OCI-LY7 (cell line): ENCODE results near the gene KNCN. TPM values are rescaled to one million over a fixed set of nuclear protein-coding genes. Genes with fewer than 3 reads are reported as not detected.
A peak's percentile ranks its signal among the peaks of the same experiment; 100 is the strongest.

ENCODE experiments used
- BruUV-seq: library from RNA; stranded (reverse); fragments of 400-500 nt; replicated peaks from 2 replicates; lab custom pipeline; 2021; lab: Mats Ljungman, UMichigan
- CTCF ChIA-PET: fragments of 300-600 bp; sonication (Branson Sonifier 250); formaldehyde crosslinking; loops from one replicate; lab custom pipeline; 2022; ENCODE audit warnings: antibody characterized with exemption; ENCODE audit not compliant: unreplicated experiment; lab: Charles Lee
- POLR2A ChIA-PET: fragments of 300-600 bp; sonication (Branson Sonifier 250); formaldehyde crosslinking; loops from one replicate; lab custom pipeline; 2022; ENCODE audit warnings: antibody characterized with exemption; lab: Charles Lee
- DNase-seq: peaks from one replicate; pipeline ENCODE4 v3.0.0-alpha.2; 2015; ENCODE audit warnings: low spot score
- H2AFZ ChIP-seq: fragments of 200-600 bp; sonication (generic), shearing (Covaris generic); 2 replicates; pipeline ENCODE4 v1.6.1; 2014; ENCODE audit warnings: mild to moderate bottlenecking, antibody characterized with exemption, low read length, moderate library complexity
- H3K27ac ChIP-seq: fragments of 200-600 bp; sonication (generic); 2 replicates; pipeline ENCODE4 v1.5.1; 2014; ENCODE audit warnings: mixed run types, low read depth, mild to moderate bottlenecking, moderate library complexity, low read length, inconsistent platforms; ENCODE audit not compliant: poor library complexity, severe bottlenecking
- H3K36me3 ChIP-seq: fragments of 200-600 bp; sonication (generic); 2 replicates; pipeline ENCODE4 v1.6.1; 2014; ENCODE audit warnings: mild to moderate bottlenecking, antibody characterized with exemption, low read length, moderate library complexity, mixed read lengths; ENCODE audit not compliant: insufficient read depth
- H3K4me1 ChIP-seq: fragments of 200-600 bp; sonication (generic); 2 replicates; pipeline ENCODE4 v1.5.1; 2014; ENCODE audit warnings: mild to moderate bottlenecking, low read length; ENCODE audit not compliant: insufficient read depth, poor library complexity, severe bottlenecking
- H3K4me2 ChIP-seq: fragments of 200-600 bp; sonication (generic); 2 replicates; pipeline ENCODE4 v1.6.1; 2014; ENCODE audit warnings: mild to moderate bottlenecking, low read length
- H3K4me3 ChIP-seq: fragments of 200-600 bp; sonication (generic); 2 replicates; pipeline ENCODE4 v1.5.1; 2014; ENCODE audit warnings: mild to moderate bottlenecking, low read depth, low read length; ENCODE audit not compliant: poor library complexity, severe bottlenecking
- H3K79me2 ChIP-seq: fragments of 200-600 bp; sonication (generic); 2 replicates; pipeline ENCODE4 v1.6.1; 2016; ENCODE audit warnings: low read depth, mild to moderate bottlenecking, low read length, moderate library complexity, mixed read lengths; ENCODE audit not compliant: insufficient read depth
- H3K9me2 ChIP-seq: fragments of 200-600 bp; sonication (generic); 2 replicates; pipeline ENCODE4 v1.6.1; 2016; ENCODE audit warnings: mild to moderate bottlenecking, low read length, mixed read lengths; ENCODE audit not compliant: insufficient read depth
- H3K9me3 ChIP-seq: fragments of 200-600 bp; sonication (generic); 2 replicates; pipeline ENCODE4 v1.6.1; 2014; ENCODE audit warnings: mild to moderate bottlenecking, mixed run types, low read length, mixed read lengths
- H4K20me1 ChIP-seq: fragments of 200-600 bp; sonication (generic); 2 replicates; pipeline ENCODE4 v1.6.1; 2014; ENCODE audit warnings: mild to moderate bottlenecking, antibody characterized with exemption, low read length, moderate library complexity, mixed read lengths; ENCODE audit not compliant: insufficient read depth
- CTCF ChIP-seq: fragments of 200-600 bp; sonication (generic); conservative IDR thresholded peaks from 2 replicates; pipeline ENCODE4 v1.5.1; 2014; ENCODE audit warnings: mild to moderate bottlenecking, antibody characterized with exemption, low read length, moderate library complexity, mixed read lengths
- EZH2phosphoT487 ChIP-seq: fragments of 200-600 bp; sonication (generic); IDR thresholded peaks from 2 replicates; pipeline ENCODE4 v1.6.1; 2018; ENCODE audit warnings: low read depth, borderline replicate concordance, mild to moderate bottlenecking, mixed run types, antibody characterized with exemption, low read length, moderate library complexity, mixed read lengths
- intact Hi-C: fragments of 100-400 bp; cut with micrococcal nuclease; formaldehyde crosslinking; loops from one replicate; pipeline ENCODE4 v1.10.0; 2022; ENCODE audit not compliant: unreplicated experiment
- total RNA-seq, 2 experiments: library from RNA; depleted of rRNA in 1 of 2; stranded (reverse); fragments of >200 nt in 1 of 2; shearing (Covaris generic) in 1 of 2; gene quantifications; 2 replicates each; pipeline ENCODE4 v1.2.3, GENCODE V29; 2014 to 2022

KNCN gene
- total RNA-seq, 2 experiments from 2014 or later, result not detected

GRCh38 chr1:46529031-46529630 is 22.3 kb downstream of the KNCN start:
- Histone ChIP-seq H3K9me3 (no peaks in the 10 kb centered on the region), H3K4me1 (no peaks in the 10 kb centered on the region), H3K9me2 (no peaks in the 10 kb centered on the region), H3K4me2 (no peak overlapping the region), H3K27ac (no peak overlapping the region), H4K20me1 (no peaks in the 10 kb centered on the region), H3K79me2 (no peaks in the 10 kb centered on the region), H3K4me3 (no peak overlapping the region), H2AFZ (no peak overlapping the region), H3K36me3 (no peaks in the 10 kb centered on the region)
- POLR2A ChIA-PET, result interaction anchor here (0.6 to 1.2 kb wide), 3 partner anchors 10 to 117 kb away, joined by 3 to 7 read pairs (median 3); partner anchors contain the start of gene MKNK1
- no peak for TF ChIP-seq CTCF
- DNase-seq, result no peak
- CTCF ChIA-PET, result interaction anchor here (1.8 kb wide), 1 partner anchor 52 kb away, joined by 6 read pairs; no protein-coding TSS in a partner anchor
- no TSS peak for BruUV-seq
- intact Hi-C loops, result no loop called here

- no peaks in the 10 kb centered on the region for H3K9me2 ChIP-seq
Measured at GRCh38 chr1:46528297-46528955, 23.0 kb downstream of the KNCN start.

More at GRCh38 chr1:46528297-46528955, 23.0 kb downstream of the KNCN start:
- TF ChIP-seq CTCF (peak; percentile 51), EZH2phosphoT487 (no peak)
- DNase-seq, result peak; percentile 9
- no peak overlapping the region for H2AFZ ChIP-seq
- H3K36me3 ChIP-seq, result no peaks in the 10 kb centered on the region
- no peak overlapping the region for H3K27ac ChIP-seq
- CTCF ChIA-PET, result interaction anchor here (1.8 kb wide), 1 partner anchor 51 kb away, joined by 6 read pairs; no protein-coding TSS in a partner anchor
- BruUV-seq, result no TSS peak
- no peak overlapping the region for H3K4me3 ChIP-seq
- H3K4me1 ChIP-seq, result no peaks in the 10 kb centered on the region
- no peaks in the 10 kb centered on the region; the same call in 1 of the 2 replicates for H4K20me1 ChIP-seq
- H3K79me2 ChIP-seq, result no peaks in the 10 kb centered on the region
- H3K4me2 ChIP-seq, result no peak overlapping the region
- no peaks in the 10 kb centered on the region for H3K9me3 ChIP-seq
- intact Hi-C loops, result loop anchor here (1.0 kb wide), 4 partner anchors 51 to 195 kb away; no protein-coding TSS in a partner anchor
- POLR2A ChIA-PET, result interaction anchor here (1.0 to 1.2 kb wide), 2 partner anchors 11 to 76 kb away, joined by 3 read pairs; partner anchors contain the start of gene MKNK1
